ENCODE data around the gene SLC14A1.
"Not testable (repeated sequence)": the region's sequence is repeated elsewhere in the genome, so short reads cannot be mapped to it uniquely, and the experiment has no call there.

The SLC14A1 gene

DNA sequence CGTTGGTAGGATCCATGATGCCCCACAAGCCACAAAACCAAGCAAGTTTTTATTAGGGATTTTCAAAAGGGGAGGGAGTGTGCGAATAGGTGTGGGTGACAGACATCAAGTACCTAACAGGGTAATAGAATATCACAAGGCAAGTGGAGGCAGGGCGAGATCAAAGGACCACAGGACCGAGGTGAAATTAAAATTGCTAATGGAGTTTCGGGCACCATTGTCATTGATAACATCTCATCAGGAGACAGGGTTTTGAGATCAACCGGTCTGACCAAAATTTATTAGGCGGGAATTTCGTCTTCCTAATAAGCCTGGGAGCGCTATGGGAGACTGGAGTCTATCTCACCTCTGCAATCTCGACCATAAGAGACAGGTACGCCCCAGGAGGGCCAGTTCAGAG lies 33.7 kb downstream of the SLC14A1 start:
- DNase-seq (ENCODE audit: low read depth): not testable (repeated sequence)

DNA sequence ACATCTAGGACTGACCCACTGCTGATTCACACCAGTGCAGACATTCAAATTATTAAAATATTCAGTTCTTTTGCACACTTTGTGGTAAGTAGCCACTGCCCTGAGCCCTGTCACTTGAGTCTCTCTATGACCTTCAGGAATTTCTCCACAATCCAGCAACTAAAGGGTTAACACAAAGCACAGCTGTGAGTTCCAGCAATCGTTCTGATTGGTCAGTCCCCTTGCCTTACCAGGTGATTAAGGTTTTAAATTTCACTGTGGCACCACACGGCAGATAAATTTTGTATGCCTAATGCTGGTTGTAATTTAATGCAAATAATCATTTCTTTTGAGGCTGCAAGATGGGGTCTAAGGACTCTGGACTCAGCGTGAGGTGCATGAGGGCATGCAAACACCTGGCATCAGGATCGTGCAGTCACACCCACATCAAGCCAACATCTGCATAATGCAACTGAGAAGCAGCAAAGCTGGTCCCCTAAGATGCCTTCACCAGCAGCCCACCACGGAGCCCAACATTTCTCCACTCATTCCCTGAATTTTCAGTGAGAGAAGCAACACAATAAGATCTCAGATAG lies 36.6 kb downstream of the SLC14A1 start:
- DNase-seq (ENCODE audit: low read depth): no peak

DNA sequence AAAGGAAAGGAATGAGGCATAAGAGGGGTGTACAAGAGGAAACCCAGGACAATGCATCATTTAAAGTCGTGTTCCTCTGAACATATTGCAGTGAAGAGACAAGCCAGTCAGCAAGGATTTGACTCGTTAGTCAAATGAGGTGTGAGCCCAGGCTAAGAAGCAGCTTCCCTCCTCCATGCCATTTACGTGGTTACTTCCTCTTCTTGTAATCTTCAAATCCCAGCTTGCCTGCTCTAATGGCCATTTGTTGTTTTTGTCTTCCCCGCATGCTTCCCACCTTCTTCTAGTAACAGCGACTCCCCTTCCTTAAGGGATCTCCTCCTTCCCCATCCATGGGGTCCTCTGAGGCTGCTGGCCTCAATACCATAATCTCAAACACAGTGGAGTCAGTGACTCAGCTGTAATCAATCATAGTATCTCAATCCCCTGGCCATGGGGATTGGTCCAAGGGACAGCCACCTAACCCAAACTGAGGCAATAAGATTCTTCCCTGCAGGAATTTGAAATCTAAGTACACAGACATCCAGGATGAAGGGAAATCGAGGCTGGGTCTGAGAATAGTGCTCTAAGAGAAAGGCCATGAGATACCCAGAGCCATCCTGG lies 37.6 kb downstream of the SLC14A1 start:
- no peak for DNase-seq (ENCODE audit: low read depth)

DNA sequence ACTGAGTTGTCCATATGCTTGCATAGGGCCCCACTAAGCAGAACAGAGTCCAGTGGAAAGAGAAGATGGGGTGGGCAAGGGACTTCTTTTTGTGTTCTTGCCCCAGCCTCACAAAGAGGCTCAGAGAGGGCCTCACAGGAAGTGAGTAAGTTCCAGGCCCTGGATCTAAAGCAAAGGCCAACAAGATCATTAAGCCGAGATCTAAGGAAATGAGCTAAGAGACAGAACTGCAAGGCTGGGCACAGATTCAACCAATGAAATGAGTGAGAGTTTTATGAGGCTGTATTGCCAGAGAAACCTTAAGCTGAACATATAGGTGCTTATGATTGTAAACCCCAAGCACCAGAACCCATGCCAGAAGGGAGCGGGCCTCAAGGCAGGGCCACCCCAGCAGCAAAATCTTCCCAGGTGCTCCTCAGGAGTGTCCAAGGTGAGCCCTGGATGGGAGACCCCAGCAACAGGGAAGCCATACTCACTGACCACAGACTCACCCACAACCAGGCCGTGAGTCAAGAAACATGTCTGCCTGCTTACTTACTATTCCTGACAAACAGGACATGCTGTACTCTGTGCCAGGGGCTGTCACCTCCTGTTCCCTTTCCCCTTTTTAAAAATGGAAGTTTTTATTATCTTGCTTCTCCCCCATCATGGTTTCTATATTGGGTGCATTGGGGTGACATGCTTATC lies 40.2 kb downstream of the SLC14A1 start:
- no peak for DNase-seq (ENCODE audit: low read depth)

DNA sequence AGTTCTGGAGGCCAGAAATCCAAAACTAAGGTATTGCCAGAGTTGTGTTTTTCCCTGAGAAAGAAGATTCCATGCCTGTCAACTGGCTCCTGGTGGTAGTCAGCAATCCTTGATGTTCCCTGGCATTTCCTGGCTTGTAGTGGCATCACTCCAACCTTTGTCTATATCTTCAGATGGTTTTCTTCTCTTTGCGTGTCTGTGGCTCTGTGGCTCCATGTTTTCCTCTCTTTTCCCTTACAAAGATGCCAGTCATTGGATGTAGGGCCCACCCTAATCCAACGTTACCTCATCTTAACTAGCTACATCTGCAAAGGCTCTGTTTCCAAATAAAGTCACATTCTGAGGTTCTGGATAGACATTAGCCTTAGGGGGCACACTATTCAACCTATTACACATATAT lies 41.8 kb downstream of the SLC14A1 start:
- no peak for DNase-seq (ENCODE audit: low read depth)

DNA sequence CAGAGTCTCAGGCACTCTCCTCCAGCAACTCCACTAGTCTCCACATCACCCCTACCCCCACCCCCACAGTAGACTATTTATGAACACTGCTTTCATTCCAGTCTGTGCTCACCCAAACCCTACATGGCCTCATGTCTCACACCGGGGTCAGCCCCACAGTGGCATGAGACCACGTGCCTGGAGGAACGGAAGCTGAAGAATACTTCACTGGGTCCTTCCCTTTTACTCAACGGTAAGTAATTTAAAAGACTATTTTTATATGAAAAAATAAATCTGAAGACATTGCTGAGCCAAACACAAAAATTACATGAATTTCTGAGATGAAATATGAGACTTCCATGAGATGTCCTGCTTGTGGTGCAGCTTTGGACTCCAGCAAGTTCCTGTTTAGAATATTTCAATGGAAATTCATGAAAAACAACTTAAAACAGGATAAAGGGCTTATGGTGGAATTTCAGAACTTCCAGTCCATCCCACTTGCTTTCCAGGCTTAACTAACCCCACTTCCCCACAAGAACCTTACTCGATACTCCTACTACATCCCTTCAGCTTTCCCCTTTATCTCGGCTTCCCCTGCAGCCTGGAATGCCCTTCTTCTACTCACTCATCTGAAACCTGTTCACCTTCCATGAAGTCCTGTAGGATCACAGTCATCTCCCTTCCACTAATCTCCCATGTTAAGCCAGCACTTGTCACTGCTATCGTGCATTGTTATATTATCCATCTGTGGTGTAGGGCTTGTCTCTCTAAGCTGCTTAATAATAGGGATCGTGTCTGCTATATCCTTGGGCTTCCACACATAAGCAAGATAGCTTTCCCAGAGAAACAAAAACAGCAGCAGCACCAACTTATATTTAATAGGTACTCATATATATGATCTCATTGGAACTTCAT lies 47.9 kb downstream of the SLC14A1 start:
- DNase-seq (ENCODE audit: low read depth): no peak

DNA sequence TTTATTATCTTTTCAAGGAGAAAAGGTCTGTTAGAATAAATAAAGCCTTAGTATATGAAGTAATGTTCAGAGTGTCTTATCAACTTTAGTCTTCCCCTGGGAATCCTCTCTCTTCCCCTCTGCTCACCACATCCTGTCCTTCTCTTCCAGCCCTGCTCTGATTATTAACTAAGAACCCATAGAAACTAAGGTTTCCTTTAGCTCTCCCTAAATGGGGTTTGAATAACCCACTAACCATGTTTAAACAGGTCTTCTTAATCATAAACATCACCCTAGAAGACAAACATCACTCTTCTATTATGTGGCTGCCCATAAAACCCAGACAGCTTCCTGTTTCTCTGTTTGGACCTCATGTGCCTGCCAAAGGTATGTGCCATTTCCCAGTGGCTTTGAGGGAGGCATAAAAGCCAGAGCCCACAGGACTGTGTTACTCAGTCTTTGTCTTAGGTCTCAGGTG lies 50.1 kb downstream of the SLC14A1 start:
- DNase-seq (ENCODE audit: low read depth): no peak

DNA sequence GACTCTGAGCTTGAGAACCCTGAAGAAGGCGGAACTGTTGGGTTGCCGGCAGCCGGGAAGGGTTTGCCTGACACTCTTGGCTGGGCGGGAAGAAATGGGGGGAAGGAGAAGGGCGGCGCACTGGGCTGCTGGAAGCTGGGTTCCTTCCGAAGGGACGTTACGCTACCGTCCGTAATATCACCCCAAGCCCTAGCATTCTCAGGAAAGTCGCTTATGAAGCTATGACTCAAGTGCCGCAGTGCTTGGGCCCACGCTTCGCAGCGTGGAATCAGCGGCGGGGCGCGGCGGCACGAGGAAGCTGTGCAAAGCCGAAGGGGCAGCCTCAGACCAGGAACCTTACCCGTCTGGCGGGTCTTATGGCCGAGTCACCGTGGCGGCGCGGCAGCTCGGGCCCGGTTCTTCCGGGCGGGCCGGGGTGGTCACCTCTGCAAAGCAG lies 51.3 kb downstream of the SLC14A1 start:
- peak; percentile 13 for DNase-seq (ENCODE audit: low read depth)

DNA sequence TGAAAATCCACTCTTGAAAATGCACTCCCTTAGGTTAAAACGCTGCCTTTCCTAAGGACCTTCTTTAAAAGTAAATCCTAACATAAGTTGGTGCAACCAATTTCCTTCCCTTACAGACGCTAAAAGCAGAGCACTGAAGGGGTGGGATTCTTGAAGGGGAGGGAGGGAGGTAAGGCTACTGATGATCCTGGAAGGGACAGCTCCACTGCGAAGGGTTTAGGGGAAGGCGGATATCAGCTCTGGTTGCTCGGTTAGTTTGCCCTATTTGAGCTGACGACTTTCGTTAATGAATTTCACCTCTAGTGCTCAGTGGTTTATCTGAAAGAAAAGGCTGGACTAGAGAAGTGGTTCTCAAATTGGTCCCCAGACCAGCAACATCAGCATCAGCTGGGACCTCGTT lies 51.8 kb downstream of the SLC14A1 start:
- no peak for DNase-seq (ENCODE audit: low read depth)

DNA sequence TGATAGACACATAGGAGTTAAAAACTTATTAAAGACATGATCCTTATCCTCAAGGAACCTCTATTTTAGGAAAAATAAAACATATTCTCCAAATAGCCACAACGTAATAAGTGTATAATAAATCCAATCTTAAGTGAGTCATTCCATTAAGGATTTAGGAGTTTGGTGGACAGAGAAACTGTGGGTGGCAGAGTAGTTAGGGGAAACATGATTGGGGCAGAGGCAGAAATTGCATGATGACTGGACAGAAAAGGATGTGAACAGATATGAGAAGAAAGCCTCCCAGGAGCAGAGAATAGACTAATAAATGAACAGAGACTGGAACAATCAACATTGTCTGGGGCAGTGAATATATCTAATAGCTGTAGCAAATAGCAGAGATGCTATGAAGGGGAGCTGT lies 53.4 kb downstream of the SLC14A1 start:
- no peak for DNase-seq (ENCODE audit: low read depth)

DNA sequence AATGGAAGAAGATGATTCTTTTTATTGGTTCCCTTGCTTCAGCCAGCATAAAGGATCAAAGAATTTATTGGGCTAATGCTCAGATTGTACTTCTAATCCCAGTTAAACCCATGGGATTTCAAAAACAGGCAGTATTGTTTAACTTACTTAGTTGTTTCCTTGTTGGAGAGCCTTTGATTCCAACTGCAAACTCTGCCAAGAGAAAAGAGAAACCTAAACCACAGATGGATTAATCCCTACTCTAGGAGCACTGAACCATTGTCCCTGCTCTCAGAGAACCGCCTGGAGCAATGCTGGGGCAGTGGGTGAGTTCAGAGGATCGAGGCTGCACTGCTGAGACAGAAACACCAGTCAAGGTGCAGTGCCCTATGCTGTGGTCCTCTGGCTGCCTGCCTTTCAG lies 56.6 kb downstream of the SLC14A1 start:
- DNase-seq (ENCODE audit: low read depth): no peak

DNA sequence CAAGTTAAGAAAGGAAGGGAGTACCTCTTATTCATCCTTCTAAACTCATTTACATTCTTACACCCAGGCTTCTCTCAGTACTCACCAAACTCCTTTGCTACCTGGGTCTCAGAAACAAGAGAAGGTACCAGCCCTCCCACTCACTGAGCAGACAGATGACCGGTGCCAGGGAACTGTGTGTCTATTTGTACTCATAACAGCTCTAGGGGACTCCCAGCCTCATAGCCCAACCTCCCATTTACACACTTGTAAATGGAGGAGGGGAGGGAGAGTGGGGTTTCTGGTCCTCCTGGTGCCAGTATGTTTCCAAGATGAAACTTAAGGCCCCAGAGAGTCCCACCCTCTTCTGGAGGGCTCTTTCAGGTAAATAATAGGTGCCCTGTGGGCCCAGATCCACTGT lies 58.7 kb downstream of the SLC14A1 start:
- no peak for DNase-seq (ENCODE audit: low read depth)

DNA sequence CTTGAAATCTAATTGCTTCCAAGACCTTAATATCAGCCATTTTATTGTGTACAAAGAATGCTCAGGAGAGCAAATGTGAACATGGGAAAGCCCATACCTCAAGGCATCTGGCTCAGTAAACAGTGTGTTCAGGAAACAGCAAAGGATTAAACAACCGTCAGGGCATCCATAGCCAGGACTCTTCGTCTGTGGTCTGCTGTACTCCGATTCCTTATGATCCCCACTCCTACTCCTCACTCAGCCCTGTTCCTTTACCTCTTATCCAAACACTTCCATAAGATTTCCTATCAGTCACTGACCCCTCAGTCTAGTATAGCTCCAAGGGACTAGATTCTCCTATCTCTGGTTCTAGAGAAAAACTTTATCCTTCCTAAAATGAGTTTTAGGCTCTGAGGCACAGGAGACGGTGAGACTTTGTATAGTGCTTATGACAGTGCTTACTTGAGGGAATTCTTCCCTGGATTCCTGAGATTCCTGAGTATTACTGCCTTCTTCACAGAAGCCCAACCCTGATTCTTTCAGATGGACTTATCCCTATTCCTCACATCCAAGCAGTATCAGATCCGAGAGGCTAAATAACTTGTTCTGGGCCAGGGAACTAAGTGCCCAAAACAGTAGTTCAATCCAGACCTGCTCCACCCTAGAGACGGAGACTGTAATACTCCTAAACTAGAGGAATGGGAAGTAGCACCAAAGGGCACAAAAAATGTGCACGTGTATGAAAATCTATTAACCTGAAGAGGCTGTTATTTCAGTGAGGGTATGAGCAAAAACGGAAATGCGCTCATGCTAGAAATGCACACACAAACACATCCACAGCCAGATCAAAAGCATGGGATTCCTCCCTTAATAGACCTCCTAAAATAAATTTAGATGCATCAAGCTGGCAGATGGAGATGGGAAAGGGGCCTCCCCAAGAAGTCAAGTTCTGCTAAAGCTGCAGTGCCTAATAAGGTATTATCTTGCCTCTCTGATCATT lies 59.4 kb downstream of the SLC14A1 start:
- no peak for DNase-seq (ENCODE audit: low read depth)

DNA sequence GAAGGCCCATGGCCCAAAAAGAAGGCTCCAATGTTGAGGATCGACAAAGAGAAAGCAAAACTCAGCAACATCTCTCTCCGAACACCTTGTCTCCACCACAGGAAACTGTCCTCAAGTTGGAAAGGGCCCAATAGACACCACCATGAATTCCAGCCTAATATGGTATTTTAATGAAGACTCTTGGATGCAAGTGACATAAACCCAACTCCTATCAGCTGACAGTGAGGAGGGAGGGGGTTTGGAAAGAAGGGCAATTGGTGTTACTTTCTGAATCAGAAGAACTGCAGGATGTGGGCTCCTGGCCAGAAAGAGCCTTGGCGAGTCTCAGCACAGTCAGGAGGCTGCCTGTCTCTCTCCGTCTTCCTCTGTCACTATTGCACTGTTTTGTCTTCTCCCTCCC lies 61.2 kb downstream of the SLC14A1 start:
- DNase-seq (ENCODE audit: low read depth): no peak

DNA sequence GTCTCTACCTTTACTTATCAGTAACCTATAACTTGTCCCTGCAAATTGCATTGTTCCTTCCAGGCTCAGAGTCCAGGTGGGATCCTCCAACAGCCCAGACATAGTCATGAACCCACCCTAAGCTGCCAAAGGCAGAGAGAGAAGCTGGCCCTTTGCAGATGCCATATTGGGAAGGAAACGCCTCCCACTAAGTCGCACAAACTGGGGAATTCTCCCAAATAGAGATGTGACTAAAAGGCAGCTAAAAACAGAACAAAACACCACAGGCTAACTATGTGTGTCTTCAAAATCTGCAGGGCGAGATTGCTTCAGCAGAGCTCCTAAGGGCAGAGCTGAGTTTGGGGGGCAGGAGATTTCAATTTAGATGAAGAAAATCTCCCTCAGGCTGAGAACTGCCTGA lies 63.0 kb downstream of the SLC14A1 start:
- no peak for DNase-seq (ENCODE audit: low read depth)

DNA sequence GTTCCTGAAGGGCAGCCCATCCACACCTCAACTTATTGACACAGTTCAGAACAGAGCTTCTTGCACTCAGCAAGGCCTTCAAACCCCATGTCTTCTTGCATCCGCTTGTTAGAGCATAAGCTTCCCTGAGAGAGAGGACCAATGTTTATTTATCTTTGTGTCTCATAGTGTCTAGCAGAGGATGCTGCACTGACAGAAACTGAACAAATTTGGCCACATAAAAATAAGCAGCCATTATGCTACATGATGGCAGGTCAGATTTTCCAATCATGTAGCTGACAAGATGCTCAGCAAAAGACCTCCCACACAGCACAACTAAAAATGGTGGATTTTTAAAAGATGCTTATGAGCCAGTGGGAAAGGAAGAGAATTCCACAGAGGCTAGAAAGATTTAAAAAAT lies 63.4 kb downstream of the SLC14A1 start:
- no peak for DNase-seq (ENCODE audit: low read depth)

DNA sequence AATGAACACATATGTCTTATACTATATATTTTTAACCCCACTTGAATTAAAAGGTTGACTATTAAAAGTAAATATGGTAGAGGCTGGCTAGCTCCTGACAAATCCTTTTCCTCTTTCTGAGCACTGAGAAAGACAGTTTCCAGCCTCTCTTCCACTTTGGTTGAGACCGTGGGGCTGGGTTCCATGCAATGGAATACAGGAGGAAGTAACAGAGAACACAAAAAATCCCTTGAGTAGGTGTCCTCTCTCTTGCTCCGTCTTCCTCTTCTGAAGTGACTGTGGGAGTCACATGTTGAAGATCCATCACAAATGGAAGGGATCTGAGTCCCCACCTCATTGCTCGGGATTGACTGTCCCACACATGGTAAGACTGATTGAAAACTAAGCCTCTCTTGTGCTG lies 64.9 kb downstream of the SLC14A1 start:
- DNase-seq (ENCODE audit: low read depth): no peak

DNA sequence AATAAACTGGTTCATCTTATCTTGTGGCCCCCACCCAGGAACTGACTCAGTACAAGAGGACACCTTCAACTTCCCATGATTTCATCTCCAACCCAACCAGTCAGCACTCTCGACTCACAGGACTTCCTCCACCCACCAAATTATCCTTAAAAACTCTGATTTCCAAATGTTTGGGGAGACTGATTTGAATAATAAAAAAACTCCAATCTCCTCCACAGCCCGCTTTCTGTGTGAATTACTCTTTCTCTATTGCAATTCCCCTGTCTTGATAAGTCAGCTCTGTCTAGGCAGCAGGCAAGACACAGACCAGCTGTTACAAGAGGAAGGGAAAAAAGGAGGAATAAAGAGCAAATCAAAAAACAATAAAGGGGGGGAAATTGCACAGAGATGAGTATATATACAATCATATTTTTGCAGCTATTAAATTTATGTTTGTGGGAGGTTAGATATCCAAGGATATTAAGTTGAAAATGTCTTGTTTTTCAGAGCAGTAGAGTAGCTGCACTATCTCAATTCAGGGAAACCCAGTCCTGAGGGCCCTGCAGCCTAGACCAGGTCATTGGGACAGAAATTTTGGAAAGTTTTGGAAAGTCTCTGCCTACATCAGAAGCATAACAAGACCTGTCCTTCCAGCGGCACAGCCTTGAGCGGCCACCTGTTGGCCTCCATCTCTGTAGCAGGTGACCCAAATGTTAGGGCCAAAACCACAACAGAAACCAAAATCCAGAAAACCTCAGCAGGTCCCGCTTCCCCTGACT lies 68.7 kb downstream of the SLC14A1 start:
- no peak for DNase-seq (ENCODE audit: low read depth)

DNA sequence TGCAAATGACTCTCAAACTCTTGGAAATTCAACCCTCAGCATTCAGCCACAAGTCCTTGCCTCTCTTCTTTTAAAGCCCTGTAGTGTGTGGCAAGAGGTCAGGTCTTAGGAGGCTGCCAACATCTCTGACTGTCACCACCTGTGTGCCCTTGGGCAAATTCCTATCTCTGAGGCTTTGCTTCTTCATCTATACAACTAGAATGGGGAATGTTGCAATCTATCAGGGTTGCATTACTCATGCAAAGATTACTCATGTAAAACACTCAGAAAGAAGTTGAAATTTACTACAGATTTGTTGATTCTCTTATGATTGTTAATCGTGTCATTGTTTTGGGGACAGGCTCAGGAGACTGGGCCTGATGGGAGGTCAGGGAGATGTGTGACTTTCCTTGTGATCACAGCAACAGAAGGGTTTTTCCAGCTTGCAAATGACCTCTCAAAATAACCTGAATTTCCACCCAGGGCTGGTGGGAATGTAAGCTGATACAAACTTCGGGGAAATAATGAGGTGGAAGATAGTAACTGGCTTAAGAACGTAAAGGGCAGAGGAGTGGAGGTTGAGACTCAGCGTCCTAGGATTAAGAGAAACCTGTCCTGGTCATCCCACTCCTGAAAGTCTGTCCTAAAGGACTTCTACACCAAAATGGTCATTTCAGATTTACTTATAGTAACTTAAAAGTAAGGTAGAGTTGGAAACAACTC lies 69.4 kb downstream of the SLC14A1 start:
- no peak for DNase-seq (ENCODE audit: low read depth)

DNA sequence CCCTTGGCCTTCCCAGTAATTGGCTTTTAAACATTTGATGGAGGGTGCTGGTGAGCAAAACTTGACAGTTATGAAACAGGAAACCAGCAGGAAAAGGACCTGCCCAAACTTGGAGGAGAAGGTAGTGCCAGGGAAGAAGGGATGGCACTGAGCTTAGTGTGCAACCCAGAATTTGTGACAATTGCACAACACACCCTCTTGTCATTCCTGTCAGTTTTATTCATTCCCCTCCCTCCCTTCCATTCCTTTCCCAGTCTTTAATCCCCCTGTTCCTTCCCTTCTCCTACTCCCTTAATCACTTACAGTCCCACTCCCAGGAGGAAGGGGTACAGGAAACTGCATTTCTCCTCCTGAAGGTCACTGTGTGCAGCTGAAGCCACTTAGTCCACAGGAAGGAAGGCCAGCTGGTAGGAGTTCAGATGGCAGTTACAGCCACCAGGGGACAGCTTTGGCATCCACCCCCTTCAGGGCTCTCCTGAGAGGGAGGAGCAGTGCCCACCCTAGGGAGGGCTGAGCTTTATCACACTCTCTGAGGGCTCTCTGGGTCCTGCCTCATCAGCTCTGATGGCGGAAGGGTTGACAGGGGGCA lies 77.5 kb downstream of the SLC14A1 start:
- DNase-seq (ENCODE audit: low read depth): no peak
